GM23338 (cell line): Measurements from ENCODE around the gene CDK4.

Source experiments
- CREB1 ChIP-seq: fragments of 250-450 bp; sonication (Bioruptor Pico); IDR thresholded peaks from 2 replicates; pipeline ENCODE4 v1.5.0; 2020; ENCODE audit warnings: low read depth, mild to moderate bottlenecking, moderate library complexity
- EZH2phosphoT487 ChIP-seq: fragments of 200-600 bp; sonication (generic); IDR thresholded peaks from one replicate; pipeline ENCODE4 v1.8.1; 2018; ENCODE audit warnings: antibody characterized with exemption; ENCODE audit not compliant: unreplicated experiment
- JUNB ChIP-seq: IDR thresholded peaks from one replicate; pipeline ENCODE4 v1.6.1; 2016; ENCODE audit warnings: antibody characterized with exemption; ENCODE audit not compliant: unreplicated experiment
- POLR2AphosphoS5 ChIP-seq: IDR thresholded peaks from 2 replicates; pipeline ENCODE4 v1.6.1; 2016; ENCODE audit warnings: antibody characterized with exemption, low read depth
- TF ChIP-seq, protein P1 (sequence below), 2 experiments: fragments of 200-600 bp in 1 of 2; sonication (generic) in 1 of 2; conservative IDR thresholded peaks; 2 replicates each; pipeline versions ENCODE4 v1.5.1 to v1.6.1; 2016 to 2017; ENCODE audit warnings: antibody characterized with exemption in 2 of 2, low read depth in 2 of 2, mild to moderate bottlenecking in 2 of 2, moderate library complexity in 1 of 2

DNA sequence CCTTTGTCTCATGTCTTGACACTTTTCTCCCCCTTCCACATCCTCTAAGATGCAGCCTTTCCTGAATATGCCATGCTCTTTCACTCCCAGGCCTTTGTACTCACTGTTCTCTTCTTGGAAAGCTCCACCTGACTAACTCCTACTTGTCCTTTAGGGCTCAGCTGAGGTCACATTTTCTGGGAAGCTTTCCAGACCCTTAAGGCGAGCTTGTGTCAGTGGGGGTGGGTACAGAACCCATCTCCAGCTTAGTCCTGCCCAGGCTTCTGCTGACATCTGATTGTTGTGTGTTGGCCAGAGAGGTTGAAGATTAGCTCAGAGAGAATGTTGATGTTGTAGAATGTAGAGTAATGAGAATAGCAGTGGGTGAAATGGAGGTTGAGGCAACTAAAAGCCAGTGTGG, 27.6 kb upstream of the CDK4 start:
- TF ChIP-seq, protein P1, sequence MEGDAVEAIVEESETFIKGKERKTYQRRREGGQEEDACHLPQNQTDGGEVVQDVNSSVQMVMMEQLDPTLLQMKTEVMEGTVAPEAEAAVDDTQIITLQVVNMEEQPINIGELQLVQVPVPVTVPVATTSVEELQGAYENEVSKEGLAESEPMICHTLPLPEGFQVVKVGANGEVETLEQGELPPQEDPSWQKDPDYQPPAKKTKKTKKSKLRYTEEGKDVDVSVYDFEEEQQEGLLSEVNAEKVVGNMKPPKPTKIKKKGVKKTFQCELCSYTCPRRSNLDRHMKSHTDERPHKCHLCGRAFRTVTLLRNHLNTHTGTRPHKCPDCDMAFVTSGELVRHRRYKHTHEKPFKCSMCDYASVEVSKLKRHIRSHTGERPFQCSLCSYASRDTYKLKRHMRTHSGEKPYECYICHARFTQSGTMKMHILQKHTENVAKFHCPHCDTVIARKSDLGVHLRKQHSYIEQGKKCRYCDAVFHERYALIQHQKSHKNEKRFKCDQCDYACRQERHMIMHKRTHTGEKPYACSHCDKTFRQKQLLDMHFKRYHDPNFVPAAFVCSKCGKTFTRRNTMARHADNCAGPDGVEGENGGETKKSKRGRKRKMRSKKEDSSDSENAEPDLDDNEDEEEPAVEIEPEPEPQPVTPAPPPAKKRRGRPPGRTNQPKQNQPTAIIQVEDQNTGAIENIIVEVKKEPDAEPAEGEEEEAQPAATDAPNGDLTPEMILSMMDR (conservative IDR thresholded peaks at IDR 0.05; ENCODE audit: low read depth in 2 of 2): no peak
- TF ChIP-seq EZH2phosphoT487 (no peak), POLR2AphosphoS5 (no peak), CREB1 (CRISPR knock-in tag) (no peak), JUNB (no peak)
